ENCODE data around the gene FRMD4A.

Gene FRMD4A

GRCh38 chr10:13862546-13863233, 468.0 kb downstream of the FRMD4A start:
- DNase-seq (ENCODE audit: extremely low spot score), result no peak
- no peak for TF ChIP-seq CTCF (IDR thresholded peaks at IDR 0.05; ENCODE audit: control extremely low read depth, extremely low read depth, low read depth, missing control alignments)
- POLR2A ChIA-PET, result no interaction called here
- CTCF ChIA-PET, result interaction anchor here (0.9 kb wide), 1 partner anchor 9 kb away, joined by 4 read pairs; no protein-coding TSS in a partner anchor

DNA sequence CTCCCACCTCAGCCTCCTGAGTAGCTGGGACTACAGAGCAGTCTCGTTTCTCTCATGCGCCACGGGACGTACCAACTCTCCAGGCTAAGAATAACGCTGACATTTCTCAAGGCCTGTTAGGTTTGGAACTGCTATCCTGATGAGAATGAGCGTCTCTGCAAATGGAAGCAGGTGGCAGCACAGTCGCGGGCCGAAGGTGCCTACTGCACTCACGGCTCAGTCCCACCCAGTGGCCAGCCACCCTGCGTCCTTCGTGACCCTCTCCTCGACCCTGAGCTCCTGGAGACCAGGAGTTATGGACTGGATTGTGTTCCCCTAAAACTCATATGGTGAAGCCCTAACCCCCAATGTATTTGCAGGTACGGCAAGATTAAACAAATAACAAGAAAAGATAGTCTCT, 469.8 kb downstream of the FRMD4A start:
- ChIA-PET POLR2A (no interaction called here), CTCF (interaction anchor here (1.2 kb wide), 1 partner anchor 14 kb away, joined by 3 read pairs; no protein-coding TSS in a partner anchor)
- no peak for DNase-seq (ENCODE audit: extremely low spot score)
- TF ChIP-seq CTCF (IDR thresholded peaks at IDR 0.05; ENCODE audit: control extremely low read depth, extremely low read depth, low read depth, missing control alignments), result no peak

DNA sequence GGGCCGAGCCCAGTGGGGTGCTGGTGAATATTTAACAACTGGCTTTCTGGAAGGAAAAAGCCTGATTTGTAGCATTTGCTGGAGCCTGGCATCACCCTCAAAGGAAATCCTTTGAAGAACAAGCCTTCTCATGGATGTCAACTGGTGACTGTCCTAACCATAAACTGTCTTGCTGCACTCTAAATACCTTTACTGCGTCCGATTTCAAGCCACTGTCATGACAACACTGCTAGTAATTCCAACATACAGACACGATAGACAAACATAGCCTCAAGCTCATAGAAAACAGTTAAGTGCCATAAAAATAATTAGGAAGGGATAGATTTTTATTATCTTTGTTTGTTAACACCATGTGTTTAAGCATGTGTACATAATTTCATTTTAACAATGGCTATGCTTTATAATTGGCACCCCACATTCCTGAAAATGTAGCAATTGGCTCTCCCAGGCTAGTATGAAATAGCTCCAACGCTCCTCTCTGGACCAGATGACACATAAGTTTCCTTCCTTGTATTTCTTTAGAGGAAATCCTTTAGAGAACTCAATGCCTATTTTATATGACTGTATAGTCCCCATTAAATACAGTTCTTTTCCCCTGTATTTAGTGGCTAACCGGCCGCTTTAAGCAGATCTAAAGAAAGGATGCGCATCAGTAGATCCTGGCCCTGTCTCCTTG, 470.6 kb downstream of the FRMD4A start:
- ChIA-PET POLR2A (no interaction called here), CTCF (interaction anchor here (1.1 to 1.6 kb wide), 2 partner anchors 9 to 25 kb away, joined by 3 to 4 read pairs; no protein-coding TSS in a partner anchor)
- no peak for DNase-seq (ENCODE audit: extremely low spot score)
- TF ChIP-seq CTCF (IDR thresholded peaks at IDR 0.05; ENCODE audit: control extremely low read depth, extremely low read depth, low read depth, missing control alignments), result no peak

GRCh38 chr10:13858709-13859108, 472.0 kb downstream of the FRMD4A start:
- no peak for TF ChIP-seq CTCF (IDR thresholded peaks at IDR 0.05; ENCODE audit: control extremely low read depth, extremely low read depth, low read depth, missing control alignments)
- ChIA-PET CTCF (interaction anchor here (1.1 to 1.6 kb wide), 2 partner anchors 7 to 26 kb away, joined by 3 to 4 read pairs; no protein-coding TSS in a partner anchor), POLR2A (no interaction called here)
- no peak for DNase-seq (ENCODE audit: extremely low spot score)

- ChIA-PET POLR2A (no interaction called here), CTCF (no interaction called here)
- no peak for DNase-seq (ENCODE audit: extremely low spot score)
- TF ChIP-seq CTCF (IDR thresholded peaks at IDR 0.05; ENCODE audit: control extremely low read depth, extremely low read depth, low read depth, missing control alignments), result no peak
Measured at GRCh38 chr10:13857451-13857850, 473.3 kb downstream of the FRMD4A start.

GRCh38 chr10:13853854-13854253, 476.9 kb downstream of the FRMD4A start:
- DNase-seq (ENCODE audit: extremely low spot score), result no peak
- ChIA-PET POLR2A (no interaction called here), CTCF (no interaction called here)
- no peak for TF ChIP-seq CTCF (IDR thresholded peaks at IDR 0.05; ENCODE audit: control extremely low read depth, extremely low read depth, low read depth, missing control alignments)
